ENCODE results near the gene USP47. TPM values are rescaled to one million over a fixed set of nuclear protein-coding genes. Genes with fewer than 3 reads are reported as not detected.

Gene USP47
- total RNA-seq, 1 donor: 169 TPM

GRCh38 chr11:11978792-11979487 lies 137.2 kb downstream of the USP47 start:
- Histone ChIP-seq H3K9me3 (ENCODE audit: low read depth, low read length) (no peaks in the 10 kb centered on the region), H3K4me3 (ENCODE audit: low read length) (no peak overlapping the region), H3K27me3 (ENCODE audit: insufficient read depth, low read length) (no peaks in the 10 kb centered on the region), H3K4me1 (ENCODE audit: insufficient read depth, low read length) (no peaks in the 10 kb centered on the region)

DNA sequence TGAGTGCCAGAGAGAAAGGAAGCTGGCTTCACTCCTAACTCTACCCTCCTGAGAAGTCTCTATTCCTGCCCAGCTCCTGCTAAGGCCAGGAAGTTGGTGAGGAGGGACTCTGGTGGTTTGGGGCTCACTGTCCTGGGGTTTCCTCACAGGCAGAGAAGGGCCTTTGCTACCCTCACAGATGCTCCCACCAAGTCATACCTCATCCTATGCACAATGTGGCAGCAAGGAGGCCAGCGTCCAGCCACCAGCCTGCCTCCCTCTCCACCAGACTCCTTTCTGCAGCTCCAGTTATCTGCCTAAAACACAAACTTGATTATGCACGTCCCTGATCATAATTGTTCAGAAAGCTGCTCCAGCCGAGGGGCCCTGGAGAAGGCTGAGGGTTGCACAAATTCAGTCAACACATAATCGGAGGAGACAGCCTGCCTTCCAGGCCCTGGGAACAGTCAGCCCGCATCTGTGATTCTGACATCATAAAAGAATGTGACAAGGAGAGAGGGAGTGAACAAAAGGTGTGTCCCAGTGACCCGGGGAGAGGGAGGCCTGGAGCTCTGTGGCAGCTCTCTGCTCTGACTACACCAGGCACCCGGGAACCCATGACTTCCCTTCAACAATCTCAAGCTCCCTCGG lies 137.8 kb downstream of the USP47 start:
- Histone ChIP-seq H3K4me1 (ENCODE audit: insufficient read depth, low read length) (no peaks in the 10 kb centered on the region), H3K9me3 (ENCODE audit: low read depth, low read length) (no peaks in the 10 kb centered on the region), H3K4me3 (ENCODE audit: low read length) (no peak overlapping the region), H3K27me3 (ENCODE audit: insufficient read depth, low read length) (no peaks in the 10 kb centered on the region)

DNA sequence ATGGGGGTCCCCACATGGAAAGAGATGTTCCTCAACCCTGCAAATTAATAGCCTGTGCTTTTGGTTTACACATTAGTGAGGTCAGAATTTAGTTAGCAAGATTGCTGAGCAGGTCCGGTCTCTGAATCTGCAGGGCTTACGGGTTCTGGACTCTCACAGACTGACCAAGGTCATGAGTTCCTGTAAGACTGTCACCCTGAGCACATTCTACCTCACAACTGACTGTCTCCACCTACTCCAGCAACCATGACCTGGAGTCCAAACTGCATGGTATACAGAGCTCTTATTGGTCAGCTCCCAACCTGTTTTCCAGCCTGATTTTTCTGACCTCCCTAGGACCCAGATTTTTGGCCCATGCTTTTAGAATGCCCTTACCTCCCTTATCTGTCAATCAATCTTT lies 138.4 kb downstream of the USP47 start:
- no peaks in the 10 kb centered on the region for H3K9me3 ChIP-seq (ENCODE audit: low read depth, low read length)
- no peaks in the 10 kb centered on the region for H3K4me1 ChIP-seq (ENCODE audit: insufficient read depth, low read length)
- no peaks in the 10 kb centered on the region for H3K27me3 ChIP-seq (ENCODE audit: insufficient read depth, low read length)
- H3K4me3 ChIP-seq (ENCODE audit: low read length): no peak overlapping the region

DNA sequence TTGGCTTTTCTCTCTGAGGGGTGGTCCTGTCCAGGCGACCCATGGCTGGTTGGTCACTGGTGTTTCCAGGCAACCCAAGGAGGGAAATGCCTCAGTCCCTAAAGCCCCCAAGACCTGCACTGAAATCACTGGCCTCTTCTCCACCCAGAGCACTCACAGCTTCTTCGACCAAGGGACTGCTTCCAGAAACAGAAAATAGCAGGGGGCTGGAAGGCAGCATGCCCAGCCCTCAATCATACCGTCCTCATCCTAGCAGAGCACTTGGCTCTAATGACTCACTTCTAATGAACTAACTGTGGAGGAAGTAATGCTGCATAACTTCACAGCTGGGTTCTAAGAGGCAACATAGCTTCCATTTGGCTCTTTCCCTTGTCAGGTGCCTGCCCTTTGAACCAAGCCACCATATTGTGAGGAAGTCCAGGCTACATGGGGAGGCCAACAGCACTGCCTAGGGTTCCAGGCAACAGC lies 139.1 kb downstream of the USP47 start:
- Histone ChIP-seq H3K4me3 (ENCODE audit: low read length) (no peak overlapping the region), H3K27me3 (ENCODE audit: insufficient read depth, low read length) (no peaks in the 10 kb centered on the region), H3K4me1 (ENCODE audit: insufficient read depth, low read length) (no peaks in the 10 kb centered on the region), H3K9me3 (ENCODE audit: low read depth, low read length) (no peaks in the 10 kb centered on the region)

- Histone ChIP-seq H3K4me1 (ENCODE audit: insufficient read depth, low read length) (no peaks in the 10 kb centered on the region), H3K9me3 (ENCODE audit: low read depth, low read length) (no peaks in the 10 kb centered on the region), H3K27me3 (ENCODE audit: insufficient read depth, low read length) (no peaks in the 10 kb centered on the region), H3K4me3 (ENCODE audit: low read length) (no peak overlapping the region)
These were observed 139.6 kb downstream of the USP47 start for GRCh38 chr11:11981364-11981763.

DNA sequence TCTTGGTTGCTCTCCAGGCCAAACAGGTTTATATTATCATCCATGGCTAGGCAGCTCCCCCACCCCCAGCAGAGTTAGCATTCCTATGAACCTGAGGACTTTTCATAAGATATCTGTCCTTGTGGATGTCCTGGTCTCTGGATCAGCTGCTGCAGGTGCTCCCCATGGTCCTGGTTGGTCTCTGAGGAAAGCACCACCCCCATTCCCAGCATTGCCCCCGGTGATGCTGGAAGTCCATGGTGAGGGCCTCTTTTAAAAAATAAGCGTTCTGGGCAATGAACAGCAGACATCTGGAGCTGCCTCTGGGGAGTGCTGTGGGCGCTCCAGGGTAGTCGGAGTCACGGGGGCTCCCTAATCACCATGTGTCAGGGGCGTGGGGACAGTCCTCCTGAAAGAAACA lies 140.1 kb downstream of the USP47 start:
- Histone ChIP-seq H3K4me1 (ENCODE audit: insufficient read depth, low read length) (no peaks in the 10 kb centered on the region), H3K27me3 (ENCODE audit: insufficient read depth, low read length) (no peaks in the 10 kb centered on the region), H3K4me3 (ENCODE audit: low read length) (no peak overlapping the region), H3K9me3 (ENCODE audit: low read depth, low read length) (no peaks in the 10 kb centered on the region)

DNA sequence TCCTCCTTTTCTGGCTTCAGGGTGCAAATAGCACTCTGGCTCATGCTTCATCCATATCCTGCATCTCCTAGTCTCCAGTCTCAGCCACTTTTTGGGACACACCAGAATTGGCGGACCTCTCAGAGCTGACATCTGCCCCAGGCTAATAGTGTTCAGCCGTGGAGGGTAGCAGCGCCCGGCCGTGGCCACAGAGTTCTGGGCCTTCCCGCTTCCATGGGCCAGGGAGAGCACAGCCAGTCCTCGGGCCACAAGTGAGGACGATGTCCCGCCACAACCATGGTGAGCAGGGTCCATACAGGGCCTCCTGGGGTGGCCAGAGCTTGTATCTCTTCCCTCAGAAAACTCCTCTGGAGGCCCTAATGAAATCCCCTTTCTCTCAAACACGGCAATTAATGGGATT lies 140.7 kb downstream of the USP47 start:
- H3K4me3 ChIP-seq (ENCODE audit: low read length): no peak overlapping the region
- no peaks in the 10 kb centered on the region for H3K4me1 ChIP-seq (ENCODE audit: insufficient read depth, low read length)
- no peaks in the 10 kb centered on the region for H3K9me3 ChIP-seq (ENCODE audit: low read depth, low read length)
- H3K27me3 ChIP-seq (ENCODE audit: insufficient read depth, low read length): no peaks in the 10 kb centered on the region

DNA sequence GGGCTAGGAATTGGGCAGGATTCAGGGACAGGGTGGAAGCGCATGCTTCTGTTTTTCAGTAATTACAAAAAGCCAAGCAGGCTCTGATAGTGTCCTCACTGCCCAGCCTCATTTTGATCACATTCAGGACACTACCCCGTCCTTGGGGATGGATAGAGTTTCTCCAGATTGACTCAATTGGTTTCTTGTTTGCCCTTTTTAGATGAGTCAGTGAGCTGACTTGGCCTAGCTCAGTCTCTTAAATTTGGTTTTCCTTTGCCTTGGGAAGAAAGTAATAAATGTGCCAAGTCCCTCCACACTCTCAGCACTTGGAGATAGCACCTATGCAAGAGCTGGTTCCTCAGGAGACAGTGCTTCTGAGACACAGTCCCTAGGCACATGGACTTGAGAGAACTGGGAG lies 141.2 kb downstream of the USP47 start:
- Histone ChIP-seq H3K27me3 (ENCODE audit: insufficient read depth, low read length) (no peaks in the 10 kb centered on the region), H3K9me3 (ENCODE audit: low read depth, low read length) (no peaks in the 10 kb centered on the region), H3K4me3 (ENCODE audit: low read length) (no peak overlapping the region), H3K4me1 (ENCODE audit: insufficient read depth, low read length) (no peaks in the 10 kb centered on the region)

DNA sequence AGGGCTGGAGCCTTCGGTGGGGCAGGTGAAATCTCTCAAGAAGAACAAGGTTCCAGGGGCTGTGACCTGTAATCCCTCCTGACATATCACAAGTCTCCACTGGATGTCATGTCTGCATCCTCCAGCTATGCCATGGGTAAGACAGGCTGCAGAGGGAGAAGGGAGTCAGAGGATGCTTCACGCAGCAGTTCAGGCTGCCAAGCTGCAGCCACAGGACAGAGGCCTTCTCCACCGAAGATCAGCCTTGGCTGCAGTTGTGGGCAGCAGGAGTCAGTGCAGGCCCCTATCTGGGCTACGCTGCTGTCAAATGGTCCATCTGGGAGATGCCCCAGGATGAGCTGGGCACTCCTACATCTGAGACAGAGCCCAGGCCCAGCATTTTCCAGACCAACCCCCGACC lies 141.7 kb downstream of the USP47 start:
- no peak overlapping the region for H3K4me3 ChIP-seq (ENCODE audit: low read length)

GRCh38 chr11:11984563-11984962 lies 142.8 kb downstream of the USP47 start:
- H3K27me3 ChIP-seq (ENCODE audit: insufficient read depth, low read length): no peaks in the 10 kb centered on the region
- H3K4me1 ChIP-seq (ENCODE audit: insufficient read depth, low read length): no peaks in the 10 kb centered on the region
- H3K9me3 ChIP-seq (ENCODE audit: low read depth, low read length): no peaks in the 10 kb centered on the region
- no peak overlapping the region for H3K4me3 ChIP-seq (ENCODE audit: low read length)

More for the DNA sequence above, 141.7 kb downstream of the USP47 start:
- H3K9me3 ChIP-seq (ENCODE audit: low read depth, low read length): no peaks in the 10 kb centered on the region
- H3K27me3 ChIP-seq (ENCODE audit: insufficient read depth, low read length): no peaks in the 10 kb centered on the region
- no peaks in the 10 kb centered on the region for H3K4me1 ChIP-seq (ENCODE audit: insufficient read depth, low read length)

GRCh38 chr11:11985016-11985715 lies 143.4 kb downstream of the USP47 start:
- Histone ChIP-seq H3K9me3 (ENCODE audit: low read depth, low read length) (no peaks in the 10 kb centered on the region), H3K27me3 (ENCODE audit: insufficient read depth, low read length) (no peaks in the 10 kb centered on the region), H3K4me1 (ENCODE audit: insufficient read depth, low read length) (no peaks in the 10 kb centered on the region), H3K4me3 (ENCODE audit: low read length) (no peak overlapping the region)

GRCh38 chr11:11985954-11986949 lies 144.5 kb downstream of the USP47 start:
- no peaks in the 10 kb centered on the region for H3K27me3 ChIP-seq (ENCODE audit: insufficient read depth, low read length)
- H3K4me1 ChIP-seq (ENCODE audit: insufficient read depth, low read length): no peaks in the 10 kb centered on the region
- H3K4me3 ChIP-seq (ENCODE audit: low read length): no peak overlapping the region
- H3K9me3 ChIP-seq (ENCODE audit: low read depth, low read length): no peaks in the 10 kb centered on the region

- H3K27me3 ChIP-seq (ENCODE audit: insufficient read depth, low read length): no peaks in the 10 kb centered on the region
- no peak overlapping the region for H3K4me3 ChIP-seq (ENCODE audit: low read length)
- H3K9me3 ChIP-seq (ENCODE audit: low read depth, low read length): no peaks in the 10 kb centered on the region
- no peaks in the 10 kb centered on the region for H3K4me1 ChIP-seq (ENCODE audit: insufficient read depth, low read length)
These were observed 145.8 kb downstream of the USP47 start for GRCh38 chr11:11987503-11988022.

DNA sequence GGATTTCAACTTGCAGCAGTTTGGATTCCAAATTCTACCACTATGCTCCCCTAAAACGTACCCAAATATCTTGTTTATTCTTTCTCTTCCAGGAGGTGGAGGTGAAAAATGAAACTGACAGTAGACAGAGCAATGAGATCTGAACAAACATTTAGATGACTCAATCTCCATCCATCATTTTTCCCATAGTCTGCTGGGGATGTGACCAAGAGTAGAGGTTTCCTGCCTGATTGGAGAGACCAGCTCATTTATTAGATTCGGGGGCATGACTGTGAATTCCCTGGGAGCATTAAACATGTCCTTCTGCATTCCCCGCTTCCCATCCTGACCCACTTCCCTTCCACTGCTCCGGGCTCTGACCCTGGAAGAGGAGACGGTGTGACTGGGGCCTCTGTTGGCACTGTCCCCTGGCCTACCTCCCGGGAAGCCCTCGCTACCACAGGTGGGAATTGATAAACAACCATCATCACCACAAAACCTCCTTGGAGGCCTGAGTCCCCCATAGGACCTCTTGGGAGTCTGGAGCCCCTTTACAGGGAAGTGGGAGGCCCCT lies 146.4 kb downstream of the USP47 start:
- Histone ChIP-seq H3K9me3 (ENCODE audit: low read depth, low read length) (no peaks in the 10 kb centered on the region), H3K4me3 (ENCODE audit: low read length) (no peak overlapping the region), H3K27me3 (ENCODE audit: insufficient read depth, low read length) (no peaks in the 10 kb centered on the region), H3K4me1 (ENCODE audit: insufficient read depth, low read length) (no peaks in the 10 kb centered on the region)
